Measurements from ENCODE around the gene CDC16. TPM values are rescaled to one million over a fixed set of nuclear protein-coding genes. Genes with fewer than 3 reads are reported as not detected.

CDC16 gene
- total RNA-seq (2022; extraction: Qiagen RNA extraction; ENCODE audit: low read depth), result 34.5 to 47.3 TPM (median 41.6 TPM) in 5 replicates

DNA sequence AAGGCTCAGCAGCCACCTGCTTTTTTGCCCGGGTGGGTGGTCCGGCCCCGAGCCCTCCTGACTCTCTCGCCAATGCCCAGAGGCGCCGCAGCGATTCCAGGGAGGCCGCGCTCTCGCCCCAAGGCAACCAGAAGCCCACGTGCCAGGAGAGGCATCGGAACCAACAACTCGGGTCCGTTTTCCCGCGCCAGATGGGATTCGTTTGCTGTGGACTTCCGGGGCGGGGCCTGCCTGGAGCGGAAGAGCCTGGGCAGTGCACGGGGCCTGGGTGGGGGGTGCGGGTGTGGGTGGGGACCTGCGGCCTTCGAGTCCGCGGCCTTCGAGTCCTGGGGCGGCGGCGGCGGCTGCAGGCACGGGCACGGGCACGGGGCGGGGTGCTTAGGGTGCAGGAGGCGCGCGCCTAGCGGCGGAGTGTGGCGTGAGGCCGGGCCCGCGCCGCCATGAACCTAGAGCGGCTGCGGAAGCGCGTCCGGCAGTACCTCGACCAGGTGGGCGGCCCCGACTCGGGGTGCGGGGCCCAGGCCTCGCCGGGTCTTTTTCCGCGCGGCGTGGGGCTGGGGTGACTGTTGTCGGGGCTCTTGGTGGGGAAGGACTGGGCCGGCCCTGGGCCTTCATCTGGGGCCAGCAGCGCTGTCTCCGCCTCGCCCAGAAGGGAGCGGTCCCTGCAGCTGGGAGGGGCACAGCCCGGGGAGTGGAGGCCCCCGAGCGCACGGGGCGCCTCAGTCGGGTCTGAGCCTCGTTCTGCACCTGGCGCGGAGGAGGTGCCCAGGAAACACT lies at the start of gene CDC16:
CDC16 (plus strand) TSS at position 253 of the 777 bp plus-strand sequence; CDS start at position 441, 188 bp downstream.

DNA sequence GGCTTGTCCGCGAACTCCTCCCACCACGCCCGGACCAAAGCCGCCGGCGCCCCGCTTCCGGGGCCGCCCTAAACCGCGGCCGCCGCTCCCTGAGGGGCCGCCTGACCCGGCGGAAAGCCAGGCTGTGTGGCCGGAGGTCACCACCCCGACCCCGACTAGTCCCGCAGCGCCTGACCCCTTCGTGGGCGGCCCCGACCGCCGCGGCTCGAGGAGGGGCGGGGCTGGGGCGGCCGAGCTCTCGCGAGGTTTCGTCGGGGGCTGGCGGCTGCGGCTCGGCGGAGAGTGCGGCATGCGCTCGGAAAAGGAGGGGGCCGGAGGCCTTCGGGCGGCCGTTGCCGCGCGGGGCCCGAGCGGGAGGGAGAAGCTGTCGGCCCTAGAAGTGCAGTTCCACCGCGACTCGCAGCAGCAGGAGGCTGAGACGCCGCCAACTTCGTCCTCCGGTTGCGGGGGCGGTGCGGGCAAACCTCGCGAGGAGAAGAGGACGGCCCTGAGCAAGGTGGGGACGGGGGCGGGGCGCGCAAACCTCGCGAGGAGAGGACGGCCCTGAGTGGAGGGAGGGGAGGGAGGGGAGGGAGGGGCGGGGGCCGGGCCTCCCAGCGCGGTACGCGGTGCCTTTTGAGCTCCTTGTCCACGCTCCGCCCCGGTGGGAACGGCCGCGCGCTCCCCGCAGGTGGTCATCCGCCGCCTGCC lies 46.8 kb downstream of the CDC16 start, which contains the start of gene UPF3A:
UPF3A (plus strand) TSS at position 251 of the 690 bp plus-strand sequence; CDS start at position 290, 39 bp downstream.

GRCh38 chr13:114314074-114314912 lies 79.6 kb downstream of the CDC16 start, which contains the start of gene CHAMP1:
Gene CHAMP1 (plus strand): TSS chr13:114314503. CDS start chr13:114323843, 9,340 bp downstream.

Other genes starting within 250 kb of the CDC16 start
- gene RASA3, start 102.3 kb upstream of the CDC16 start, total RNA-seq (2022; extraction: Qiagen RNA extraction; ENCODE audit: low read depth), result 9.2 to 12.7 TPM (median 11.1 TPM) in 5 replicates
- not detected in 5 replicates for gene CFAP97D2, start 55.6 kb upstream of the CDC16 start, total RNA-seq (2022; extraction: Qiagen RNA extraction; ENCODE audit: low read depth)
- gene UPF3A, start 46.7 kb downstream of the CDC16 start, total RNA-seq (2022; extraction: Qiagen RNA extraction; ENCODE audit: low read depth), result 29.0 to 38.1 TPM (median 32.1 TPM) in 5 replicates
- 17.6 to 28.6 TPM (median 21.8 TPM) in 5 replicates for gene CHAMP1, start 79.6 kb downstream of the CDC16 start, total RNA-seq (2022; extraction: Qiagen RNA extraction; ENCODE audit: low read depth)